ENCODE results near the gene B4GALT6. TPM values are rescaled to one million over a fixed set of nuclear protein-coding genes. Genes with fewer than 3 reads are reported as not detected.

B4GALT6 gene
- total and polyA plus RNA-seq, 9 donors, result 2.1 to 16.5 (median 6.5) TPM

DNA sequence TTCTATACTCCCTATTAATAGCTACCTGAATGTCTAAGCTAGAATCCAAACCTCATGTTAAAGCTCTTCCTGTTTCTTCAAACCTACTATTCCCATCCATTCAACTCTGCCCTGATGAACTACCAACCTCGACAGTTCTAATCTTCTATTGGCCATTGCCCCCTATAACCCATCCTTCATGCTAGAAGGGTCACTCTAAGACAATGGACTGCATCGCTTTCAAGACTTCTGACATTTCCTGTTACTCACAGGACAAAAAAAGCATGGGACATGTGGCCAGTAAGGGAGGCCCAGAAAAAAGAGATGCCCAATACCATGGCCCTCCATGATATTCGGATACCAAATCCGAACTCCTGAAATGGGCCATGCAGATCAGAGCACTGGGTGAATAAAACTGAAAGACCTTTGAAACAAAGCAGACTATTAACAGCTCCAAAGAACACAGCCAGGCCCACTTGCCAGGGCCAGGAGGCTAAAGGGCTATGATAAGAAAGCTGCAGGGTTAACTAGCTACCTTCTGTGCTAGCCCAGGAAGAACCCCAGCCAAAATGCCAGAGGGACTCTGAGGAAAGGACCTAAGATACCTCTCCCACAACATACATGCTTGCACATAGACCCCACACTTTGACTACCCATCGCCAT is 4.5 kb downstream of the B4GALT6 start:
- H3K4me1 ChIP-seq (ENCODE audit: insufficient read depth), result no peaks in the 10 kb centered on the region
- intact Hi-C loops (cut with DNase I), result no loop called here
- H3K27me3 ChIP-seq, result no peaks in the 10 kb centered on the region
- no peaks in the 10 kb centered on the region for H3K36me3 ChIP-seq
- DNase-seq, result no peak
- H3K4me3 ChIP-seq, result no peak overlapping the region
- no peaks in the 10 kb centered on the region for H3K9me3 ChIP-seq
- H3K27ac ChIP-seq, result no peak overlapping the region
- TF ChIP-seq POLR2A (IDR thresholded peaks at IDR 0.05) (no peak), EP300 (IDR thresholded peaks at IDR 0.05) (no peak)
- TF ChIP-seq, protein P1, sequence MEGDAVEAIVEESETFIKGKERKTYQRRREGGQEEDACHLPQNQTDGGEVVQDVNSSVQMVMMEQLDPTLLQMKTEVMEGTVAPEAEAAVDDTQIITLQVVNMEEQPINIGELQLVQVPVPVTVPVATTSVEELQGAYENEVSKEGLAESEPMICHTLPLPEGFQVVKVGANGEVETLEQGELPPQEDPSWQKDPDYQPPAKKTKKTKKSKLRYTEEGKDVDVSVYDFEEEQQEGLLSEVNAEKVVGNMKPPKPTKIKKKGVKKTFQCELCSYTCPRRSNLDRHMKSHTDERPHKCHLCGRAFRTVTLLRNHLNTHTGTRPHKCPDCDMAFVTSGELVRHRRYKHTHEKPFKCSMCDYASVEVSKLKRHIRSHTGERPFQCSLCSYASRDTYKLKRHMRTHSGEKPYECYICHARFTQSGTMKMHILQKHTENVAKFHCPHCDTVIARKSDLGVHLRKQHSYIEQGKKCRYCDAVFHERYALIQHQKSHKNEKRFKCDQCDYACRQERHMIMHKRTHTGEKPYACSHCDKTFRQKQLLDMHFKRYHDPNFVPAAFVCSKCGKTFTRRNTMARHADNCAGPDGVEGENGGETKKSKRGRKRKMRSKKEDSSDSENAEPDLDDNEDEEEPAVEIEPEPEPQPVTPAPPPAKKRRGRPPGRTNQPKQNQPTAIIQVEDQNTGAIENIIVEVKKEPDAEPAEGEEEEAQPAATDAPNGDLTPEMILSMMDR (IDR thresholded peaks at IDR 0.05), result no peak
- WGBS, 3 donors, result 93 to 95% (median 95%) methylated on average over 5 of the region's 5 CpGs

DNA sequence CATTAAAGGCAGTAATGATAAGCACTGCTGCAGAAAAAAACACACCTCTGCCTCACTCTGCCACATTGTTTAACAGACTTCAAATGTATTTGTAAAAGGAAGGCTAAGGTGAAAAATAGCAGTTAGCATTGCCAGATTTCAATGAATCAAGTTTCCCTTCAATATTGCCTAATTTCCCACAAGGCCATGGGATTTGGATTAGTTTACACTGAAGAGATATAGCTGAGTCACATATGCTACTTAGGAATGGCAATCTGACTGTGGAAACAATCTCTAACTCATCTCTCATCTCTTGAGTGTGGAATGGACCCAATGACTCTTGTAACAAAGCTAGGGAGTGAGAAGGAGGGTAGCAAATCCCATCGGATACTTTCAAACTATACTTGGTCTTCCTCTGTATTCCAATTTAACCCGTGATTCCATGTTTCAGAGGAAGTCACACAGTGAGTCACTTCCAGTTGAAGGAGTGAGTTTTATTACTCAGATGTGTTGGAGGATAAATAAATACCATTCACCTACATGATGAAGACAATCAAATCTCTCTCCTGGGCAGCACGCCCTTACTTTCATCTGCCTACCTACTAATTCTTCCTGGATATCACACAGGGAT is 5.1 kb downstream of the B4GALT6 start:
- no peak for DNase-seq
- Histone ChIP-seq H3K4me3 (no peak overlapping the region), H3K4me1 (ENCODE audit: insufficient read depth) (no peaks in the 10 kb centered on the region), H3K27me3 (no peaks in the 10 kb centered on the region), H3K9me3 (no peaks in the 10 kb centered on the region), H3K36me3 (no peaks in the 10 kb centered on the region), H3K27ac (no peak overlapping the region)
- WGBS, 3 donors, result 82 to 85% (median 83%) methylated on average over 3 of the region's 3 CpGs
- intact Hi-C loops (cut with DNase I), result no loop called here
- TF ChIP-seq, protein P1 (IDR thresholded peaks at IDR 0.05), result no peak
- no peak for TF ChIP-seq POLR2A (IDR thresholded peaks at IDR 0.05)
- TF ChIP-seq EP300 (IDR thresholded peaks at IDR 0.05), result no peak

DNA sequence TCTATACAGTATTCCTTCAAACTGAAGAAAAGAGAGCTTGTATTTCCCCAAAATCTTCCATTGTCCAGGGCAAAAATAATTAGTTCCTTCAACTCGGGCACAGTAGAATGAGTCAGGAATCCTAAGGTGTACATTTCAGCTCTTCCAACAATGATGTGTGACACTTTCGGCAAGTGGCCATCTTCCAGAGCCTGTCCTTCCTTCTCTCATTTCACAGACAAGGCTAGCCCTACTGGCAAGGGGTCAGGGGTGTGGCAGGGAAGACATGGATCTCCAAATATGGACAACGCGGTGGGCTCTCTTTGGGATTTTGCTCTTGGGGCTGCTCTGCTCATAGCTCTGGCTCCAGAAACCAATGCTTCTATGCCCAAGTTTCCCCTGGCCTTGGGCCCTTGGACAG is 6.0 kb downstream of the B4GALT6 start:
- no peak overlapping the region for H3K27ac ChIP-seq
- no peak for DNase-seq
- WGBS, 3 donors, result 94 to 98% (median 96%) methylated on average over 4 of the region's 4 CpGs
- H3K27me3 ChIP-seq, result no peaks in the 10 kb centered on the region
- TF ChIP-seq POLR2A (IDR thresholded peaks at IDR 0.05) (no peak), EP300 (IDR thresholded peaks at IDR 0.05) (no peak)
- TF ChIP-seq, protein P1 (IDR thresholded peaks at IDR 0.05), result no peak
- H3K4me1 ChIP-seq (ENCODE audit: insufficient read depth), result peaks cover 2% of the 10 kb centered on the region
- H3K36me3 ChIP-seq, result no peaks in the 10 kb centered on the region
- H3K9me3 ChIP-seq, result no peaks in the 10 kb centered on the region
- intact Hi-C loops (cut with DNase I), result no loop called here
- H3K4me3 ChIP-seq, result no peak overlapping the region

DNA sequence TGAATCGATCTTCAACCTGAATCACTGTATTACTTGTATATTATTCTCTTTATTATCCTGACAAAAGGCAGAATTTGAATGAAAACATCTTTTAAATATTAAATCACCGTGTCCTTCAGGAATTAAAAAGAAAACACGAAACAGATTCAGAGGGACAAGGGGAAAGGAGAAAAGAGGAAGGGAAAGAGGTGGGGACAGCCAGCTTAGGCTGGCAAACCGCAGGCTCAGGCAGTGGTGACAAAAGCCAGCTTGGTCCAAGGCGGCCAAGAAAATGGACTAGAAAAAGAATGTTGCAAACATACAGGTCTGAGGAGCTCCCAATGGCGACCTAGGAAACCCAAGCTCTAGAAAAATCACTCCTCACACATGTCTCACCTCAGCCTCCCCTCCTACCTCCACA is 6.8 kb downstream of the B4GALT6 start:
- no peak for DNase-seq
- H3K27ac ChIP-seq, result no peak overlapping the region

More for the DNA sequence above, 6.8 kb downstream of the B4GALT6 start:
- TF ChIP-seq EP300 (IDR thresholded peaks at IDR 0.05) (no peak), POLR2A (IDR thresholded peaks at IDR 0.05) (no peak)
- TF ChIP-seq, protein P1 (IDR thresholded peaks at IDR 0.05), result no peak
- Histone ChIP-seq H3K4me3 (no peak overlapping the region), H3K36me3 (no peaks in the 10 kb centered on the region), H3K4me1 (ENCODE audit: insufficient read depth) (peaks cover 3% of the 10 kb centered on the region), H3K27me3 (no peaks in the 10 kb centered on the region), H3K9me3 (no peaks in the 10 kb centered on the region)
- 86 to 90% (median 89%) methylated on average over 6 of the region's 6 CpGs for WGBS, 3 donors
- intact Hi-C loops (cut with DNase I), result no loop called here
